Amygdala (tissue), 56 donors: ENCODE data around the gene SHC4.
"Not testable (repeated sequence)": the region's sequence is repeated elsewhere in the genome, so short reads cannot be mapped to it uniquely, and the experiment has no call there.

Experiments
- DNase-seq, 56 donors: peaks; one replicate each; lab custom pipeline; 2025; lab: John Stamatoyannopoulos, UW

Gene SHC4

GRCh38 chr15:48855501-48856440, 107.9 kb downstream of the SHC4 start:
- DNase-seq = peak in 1 of 56 donors; percentile 46

- DNase-seq = not testable (repeated sequence)
Observed at GRCh38 chr15:48854434-48854833, 109.3 kb downstream of the SHC4 start.

GRCh38 chr15:48851956-48852355, 111.8 kb downstream of the SHC4 start:
- DNase-seq = no peak

- DNase-seq = no peak
Observed at GRCh38 chr15:48850648-48851047, 113.1 kb downstream of the SHC4 start.

- no peak for DNase-seq
Observed at GRCh38 chr15:48845123-48845522, 118.6 kb downstream of the SHC4 start.

GRCh38 chr15:48842501-48842900, 121.2 kb downstream of the SHC4 start:
- no peak for DNase-seq

GRCh38 chr15:48834756-48835155, 129.0 kb downstream of the SHC4 start:
- no peak for DNase-seq

GRCh38 chr15:48833526-48834239, 130.0 kb downstream of the SHC4 start:
- DNase-seq = no peak

GRCh38 chr15:48832648-48833047, 131.1 kb downstream of the SHC4 start:
- DNase-seq = no peak

GRCh38 chr15:48828906-48829305, 134.8 kb downstream of the SHC4 start:
- no peak for DNase-seq

- DNase-seq = no peak
Observed at GRCh38 chr15:48828471-48828870, 135.2 kb downstream of the SHC4 start.

- DNase-seq = peak in 1 of 56 donors; percentile 13
Observed at GRCh38 chr15:48825075-48825474, 138.6 kb downstream of the SHC4 start.

- DNase-seq = no peak
Observed at GRCh38 chr15:48823706-48824105, 140.0 kb downstream of the SHC4 start.

- DNase-seq = no peak
Observed at GRCh38 chr15:48823237-48823636, 140.5 kb downstream of the SHC4 start.

- DNase-seq = no peak
Observed at GRCh38 chr15:48814286-48814685, 149.4 kb downstream of the SHC4 start.

GRCh38 chr15:48811325-48811958, 152.3 kb downstream of the SHC4 start:
- DNase-seq = peak in 1 of 56 donors; percentile 12

GRCh38 chr15:48810414-48811324, 153.1 kb downstream of the SHC4 start, which contains the start of gene CEP152:
Gene CEP152, minus strand, starts transcription at chr15:48811069. Its CDS starts 5,420 bp downstream, at chr15:48805649.
- peak in 55 of 56 donors; percentile 34 to 97 (median 91) for DNase-seq

- no peak for DNase-seq
Observed at GRCh38 chr15:48806151-48806550, 157.6 kb downstream of the SHC4 start.

- DNase-seq = no peak
Observed at GRCh38 chr15:48805591-48805990, 158.1 kb downstream of the SHC4 start.

- DNase-seq = no peak
Observed at GRCh38 chr15:48803877-48804276, 159.8 kb downstream of the SHC4 start.
